Spleen (tissue), 7 donors: ENCODE data around the gene MPPE1.

Source experiments
- POLR2AphosphoS5 ChIP-seq, 3 donors: sonication (generic); formaldehyde crosslinking; IDR thresholded peaks; one replicate each; pipeline ENCODE4 v1.5.1; 2017; ENCODE audit warnings: antibody characterized with exemption in 3 of 3
- TF ChIP-seq, protein P1 (sequence below), 11 experiments: fragments of 200-600 bp in 7 of 11; fragments of 450-650 bp in 4 of 11; sonication (generic) in 4 of 11; IDR thresholded peaks in 8 of 11; conservative IDR thresholded peaks in 3 of 11; 1 replicate in 7 of 11; 2 replicates in 4 of 11; pipeline versions ENCODE4 v1.4.0 to v1.8.0; 2016 to 2021; ENCODE audit warnings: antibody characterized with exemption in 11 of 11, inconsistent platforms in 4 of 11, mild to moderate bottlenecking in 1 of 11
- donor health status: DM: no; HTN: no; CAD: no; lungs with moderate emphysema.
- donor health status: DM: no; HTN: no; CAD: no.
- donor health status: DM: no; HTN: no; CAD: no.

DNA sequence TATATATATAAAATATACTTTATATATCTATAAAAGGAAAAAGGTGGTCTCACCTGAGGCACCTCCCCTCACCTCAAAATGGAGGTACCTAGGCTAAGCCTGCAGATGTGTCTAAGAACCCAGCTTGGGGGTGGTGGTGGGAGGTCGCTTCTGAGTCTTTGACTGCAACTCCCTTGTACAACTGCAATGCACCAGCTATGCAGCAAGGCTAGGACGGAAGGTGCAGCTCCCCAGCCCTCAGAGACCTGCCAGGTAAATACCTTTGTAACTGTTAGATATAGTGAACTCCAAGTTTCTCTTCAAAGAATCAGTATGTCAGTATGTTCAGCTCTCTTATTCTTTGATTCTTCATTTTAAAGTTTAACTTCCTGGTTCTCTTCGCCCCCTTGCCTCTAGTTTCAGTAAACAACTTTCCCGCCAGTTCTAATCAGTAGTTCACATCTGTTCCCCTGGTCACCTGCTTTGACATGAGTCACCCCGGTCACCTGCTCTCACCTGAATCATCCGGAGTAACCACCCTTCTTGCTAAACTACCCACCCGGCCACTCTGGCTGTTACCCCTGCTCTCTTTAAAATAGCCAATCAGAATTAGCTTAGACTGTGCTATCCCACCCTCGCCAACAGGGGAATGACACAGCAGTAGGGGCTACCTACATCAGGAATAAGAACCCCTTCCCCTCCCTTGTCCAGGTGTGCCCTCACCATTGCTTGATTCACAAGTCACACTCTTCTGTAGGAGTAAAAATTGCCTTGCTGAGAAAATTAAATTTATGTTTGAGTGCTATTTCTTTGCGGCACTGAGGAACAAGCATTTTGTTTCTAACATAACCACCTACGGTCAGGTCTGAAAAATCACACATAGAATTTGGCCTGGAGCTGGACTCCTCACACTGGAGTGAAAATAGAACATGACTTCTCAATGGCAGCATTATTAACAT, 48.5 kb upstream of the MPPE1 start:
- no peak for TF ChIP-seq POLR2AphosphoS5 (IDR thresholded peaks at IDR 0.05)
- TF ChIP-seq, protein P1, sequence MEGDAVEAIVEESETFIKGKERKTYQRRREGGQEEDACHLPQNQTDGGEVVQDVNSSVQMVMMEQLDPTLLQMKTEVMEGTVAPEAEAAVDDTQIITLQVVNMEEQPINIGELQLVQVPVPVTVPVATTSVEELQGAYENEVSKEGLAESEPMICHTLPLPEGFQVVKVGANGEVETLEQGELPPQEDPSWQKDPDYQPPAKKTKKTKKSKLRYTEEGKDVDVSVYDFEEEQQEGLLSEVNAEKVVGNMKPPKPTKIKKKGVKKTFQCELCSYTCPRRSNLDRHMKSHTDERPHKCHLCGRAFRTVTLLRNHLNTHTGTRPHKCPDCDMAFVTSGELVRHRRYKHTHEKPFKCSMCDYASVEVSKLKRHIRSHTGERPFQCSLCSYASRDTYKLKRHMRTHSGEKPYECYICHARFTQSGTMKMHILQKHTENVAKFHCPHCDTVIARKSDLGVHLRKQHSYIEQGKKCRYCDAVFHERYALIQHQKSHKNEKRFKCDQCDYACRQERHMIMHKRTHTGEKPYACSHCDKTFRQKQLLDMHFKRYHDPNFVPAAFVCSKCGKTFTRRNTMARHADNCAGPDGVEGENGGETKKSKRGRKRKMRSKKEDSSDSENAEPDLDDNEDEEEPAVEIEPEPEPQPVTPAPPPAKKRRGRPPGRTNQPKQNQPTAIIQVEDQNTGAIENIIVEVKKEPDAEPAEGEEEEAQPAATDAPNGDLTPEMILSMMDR (IDR thresholded peaks at IDR 0.05 in 8 of 11, conservative IDR thresholded peaks at IDR 0.05 in 3 of 11), result no peak
